ENCODE measurements around the gene FTH1. TPM values are rescaled to one million over a fixed set of nuclear protein-coding genes. Genes with fewer than 3 reads are reported as not detected.

The FTH1 gene
- total RNA-seq = 100 to 1,000 TPM; 887 to 889 TPM

GRCh38 chr11:61967116-61967923 is at the start of gene FTH1:
Gene FTH1 (minus strand): TSS chr11:61967634. CDS start chr11:61967425, 209 bp downstream.

GRCh38 chr11:61950035-61950547 is 17.3 kb downstream of the FTH1 start, which contains the start of gene BEST1:
Gene BEST1 (plus strand): TSS chr11:61950351. CDS start chr11:61951807, 1,456 bp downstream.

GRCh38 chr11:61917334-61918109 is 49.9 kb downstream of the FTH1 start, which contains the start of gene RAB3IL1:
Gene RAB3IL1 (minus strand): TSS chr11:61917566. CDS start chr11:61917367, 199 bp downstream.

Other genes starting within 250 kb of the FTH1 start
- gene MYRF, start 215.0 kb downstream of the FTH1 start, total RNA-seq = 1 to 10 TPM; 1.4 to 1.9 TPM
- gene TMEM258, start 175.0 kb downstream of the FTH1 start, total RNA-seq = 100 to 1,000 TPM; 164 to 166 TPM
- gene FEN1, start 174.7 kb downstream of the FTH1 start, total RNA-seq = 10 to 100 TPM; 74.9 to 77.2 TPM
- gene FADS1, start 150.6 kb downstream of the FTH1 start, total RNA-seq = 10 to 100 TPM; 73.7 to 73.8 TPM
- gene FADS2, start 139.3 kb downstream of the FTH1 start, total RNA-seq = 100 to 1,000 TPM; 250 to 266 TPM
- 1 to 10 TPM; 4.6 to 5.4 TPM for gene FADS3, start 76.1 kb downstream of the FTH1 start, total RNA-seq
- not detected for gene RAB3IL1, start 50.1 kb downstream of the FTH1 start, total RNA-seq
- under 1 TPM; 0.10 to 0.17 TPM for gene BEST1, start 17.3 kb downstream of the FTH1 start, total RNA-seq
- gene INCENP, start 156.4 kb upstream of the FTH1 start, total RNA-seq = 100 to 1,000 TPM; 136 to 137 TPM
- gene SCGB1D1, start 222.6 kb upstream of the FTH1 start, total RNA-seq = not detected
- not detected for gene SCGB2A1, start 241.0 kb upstream of the FTH1 start, total RNA-seq